Large intestine (tissue), 3 donors: ENCODE measurements around the gene KANK4. TPM values are rescaled to one million over a fixed set of nuclear protein-coding genes. Genes with fewer than 3 reads are reported as not detected.

Experiments used
- DNase-seq, 2 donors: peaks; one replicate each; pipeline versions ENCODE4 v3.0.0 to v3.0.0-alpha.2; 2013
- H3K27ac ChIP-seq: one replicate; pipeline ENCODE4 v1.5.1; 2013; ENCODE audit warnings: low read length
- H3K27me3 ChIP-seq: 2 replicates; pipeline ENCODE4 v1.6.1; 2013; ENCODE audit warnings: low read length; ENCODE audit not compliant: control insufficient read depth, insufficient read depth
- H3K36me3 ChIP-seq: 2 replicates; pipeline ENCODE4 v1.6.1; 2013; ENCODE audit warnings: low read length; ENCODE audit not compliant: control insufficient read depth, insufficient read depth
- H3K4me1 ChIP-seq: one replicate; pipeline ENCODE4 v1.6.1; 2013; ENCODE audit warnings: low read length; ENCODE audit not compliant: control insufficient read depth, insufficient read depth
- H3K4me3 ChIP-seq: one replicate; pipeline ENCODE4 v1.5.1; 2013; ENCODE audit warnings: low read length
- H3K9me3 ChIP-seq: one replicate; pipeline ENCODE4 v1.6.1; 2013; ENCODE audit warnings: mild to moderate bottlenecking, low read depth, low read length, moderate library complexity; ENCODE audit not compliant: control insufficient read depth
- WGBS: methylation state at CpG from one replicate; pipeline ENCODE4 v1.1.5; 2013; ENCODE audit warnings: low lambda C conversion rate; ENCODE audit not compliant: insufficient coverage; 5-methylcytosine and 5-hydroxymethylcytosine counted together
- polyA plus RNA-seq: library from polyadenylated mRNA; unstranded; fragments of 120-200 nt; gene quantifications from one replicate; pipeline ENCODE4 v1.2.1, GENCODE V29; 2013

Gene KANK4
- polyA plus RNA-seq, 1 donor = 4.1 TPM

DNA sequence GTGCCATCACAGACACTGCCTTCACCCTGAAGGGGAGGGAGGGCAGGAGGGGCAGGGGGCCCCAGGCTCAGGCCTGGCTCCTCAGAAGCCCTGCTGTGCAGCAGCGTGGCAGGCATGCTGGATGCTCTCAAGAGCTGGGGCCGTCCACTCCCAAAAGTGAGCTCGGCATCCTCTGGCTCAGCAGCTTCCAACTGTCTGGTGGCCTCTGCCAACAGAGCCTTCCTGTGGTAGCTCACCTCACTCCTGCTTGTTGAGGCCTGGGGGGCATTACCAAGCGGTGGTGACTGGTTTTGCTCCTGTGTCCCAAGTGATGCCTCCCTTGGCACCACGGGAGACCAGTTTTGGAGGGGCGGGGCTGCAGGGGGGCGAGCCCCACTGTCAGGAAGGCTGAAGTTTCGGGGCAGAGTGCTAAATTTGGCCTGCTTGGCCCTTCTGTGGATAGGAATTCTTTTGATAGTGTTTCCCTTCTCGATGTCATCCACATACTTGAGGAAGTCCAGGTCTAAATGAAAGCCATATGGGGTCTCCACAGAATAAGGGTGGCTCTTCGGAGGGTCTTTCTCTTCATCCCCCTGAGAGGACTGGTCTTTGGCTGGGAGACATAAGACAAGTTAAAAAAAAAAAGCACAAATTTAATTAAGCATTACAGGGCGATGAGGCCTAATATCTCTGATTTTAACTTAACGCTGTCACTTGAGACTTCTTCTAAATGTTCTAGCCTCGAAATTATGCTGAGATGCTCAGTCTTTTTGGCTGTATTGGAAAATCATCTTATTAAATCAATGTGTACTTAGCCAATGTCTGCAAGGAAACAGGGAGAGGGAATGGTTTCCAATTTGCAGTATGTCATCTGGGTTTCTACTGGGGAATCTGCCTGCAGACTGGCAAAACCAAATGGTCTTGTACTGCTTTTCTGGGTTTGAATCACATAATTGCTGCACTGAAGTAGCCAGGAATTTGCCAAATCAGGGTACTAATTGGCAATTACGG is 44.4 kb downstream of the KANK4 start:
- Histone ChIP-seq H3K27ac (no peak overlapping the region), H3K4me3 (no peak overlapping the region), H3K27me3 (no peaks in the 10 kb centered on the region), H3K4me1 (peaks cover 4% of the 10 kb centered on the region), H3K36me3 (no peaks in the 10 kb centered on the region), H3K9me3 (peaks cover 3% of the 10 kb centered on the region)
- DNase-seq = no peak
- WGBS = 76% methylated on average over 3 of the region's 14 CpGs

DNA sequence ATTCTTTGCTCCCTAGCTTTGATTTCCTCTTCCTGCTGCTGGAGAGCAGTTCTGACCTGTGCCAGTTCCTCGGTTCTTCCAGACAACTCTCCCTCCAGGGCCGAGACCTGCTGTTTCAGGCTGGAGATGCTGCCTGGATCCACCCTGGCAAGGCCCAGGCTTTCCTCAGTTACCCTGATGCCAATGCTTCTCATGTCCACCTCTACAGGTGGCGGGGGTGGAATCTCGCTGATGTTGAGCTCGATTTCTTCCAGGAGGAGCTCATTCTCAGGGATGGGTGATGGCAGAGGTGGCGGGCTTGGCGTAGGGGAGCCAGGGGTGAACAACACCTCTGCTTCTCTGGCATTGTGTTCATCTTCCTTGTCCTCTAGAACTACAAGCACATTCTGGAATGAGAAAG is 45.3 kb downstream of the KANK4 start:
- no peak for DNase-seq
- no peak overlapping the region for H3K27ac ChIP-seq
- no peaks in the 10 kb centered on the region for H3K36me3 ChIP-seq
- H3K27me3 ChIP-seq = no peaks in the 10 kb centered on the region
- peaks cover 3% of the 10 kb centered on the region for H3K9me3 ChIP-seq
- no peak overlapping the region for H3K4me3 ChIP-seq
- peaks cover 4% of the 10 kb centered on the region for H3K4me1 ChIP-seq
- no CpG with 5 or more reads among the region's 7 CpGs for WGBS

DNA sequence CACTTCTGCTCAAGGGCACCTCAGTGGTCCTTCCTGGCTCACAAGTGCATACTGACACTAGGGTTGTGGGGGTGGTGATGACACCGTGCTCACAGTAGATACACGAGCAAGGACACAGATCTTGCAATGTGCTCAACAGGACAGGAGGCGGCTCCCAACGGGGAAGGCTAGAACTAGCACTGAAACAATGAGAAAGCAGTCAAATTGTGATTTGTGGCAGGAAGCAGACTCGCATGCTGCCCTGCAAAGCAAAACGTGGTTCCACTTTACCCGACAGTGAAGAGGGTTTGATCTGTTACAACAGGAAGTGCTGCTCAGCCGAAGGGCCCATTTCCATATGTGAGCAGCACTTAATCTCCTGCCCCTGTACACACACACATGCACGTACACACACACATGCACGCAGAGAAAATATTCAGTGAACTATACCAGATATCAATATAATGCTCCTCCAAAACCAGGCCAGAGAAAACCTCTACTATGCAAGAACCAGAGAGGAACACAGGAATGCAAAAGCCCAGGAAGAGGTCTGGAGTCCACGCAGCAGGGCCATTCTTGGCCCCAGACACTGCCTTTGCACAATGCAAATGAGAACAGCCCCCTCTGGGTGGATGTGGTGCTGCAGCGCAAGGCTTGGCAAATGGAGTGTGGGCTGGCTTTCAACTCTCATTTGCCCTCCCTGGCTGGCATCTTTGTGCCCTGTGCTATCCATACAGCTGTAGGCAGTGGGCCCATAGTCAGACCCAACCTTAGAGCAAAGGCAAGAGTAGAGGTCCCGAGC is 47.1 kb downstream of the KANK4 start:
- Histone ChIP-seq H3K4me1 (no peaks in the 10 kb centered on the region), H3K36me3 (no peaks in the 10 kb centered on the region), H3K27ac (no peak overlapping the region), H3K9me3 (peaks cover 3% of the 10 kb centered on the region), H3K4me3 (no peak overlapping the region), H3K27me3 (no peaks in the 10 kb centered on the region)
- WGBS = no CpG with 5 or more reads among the region's 13 CpGs
- DNase-seq = no peak

DNA sequence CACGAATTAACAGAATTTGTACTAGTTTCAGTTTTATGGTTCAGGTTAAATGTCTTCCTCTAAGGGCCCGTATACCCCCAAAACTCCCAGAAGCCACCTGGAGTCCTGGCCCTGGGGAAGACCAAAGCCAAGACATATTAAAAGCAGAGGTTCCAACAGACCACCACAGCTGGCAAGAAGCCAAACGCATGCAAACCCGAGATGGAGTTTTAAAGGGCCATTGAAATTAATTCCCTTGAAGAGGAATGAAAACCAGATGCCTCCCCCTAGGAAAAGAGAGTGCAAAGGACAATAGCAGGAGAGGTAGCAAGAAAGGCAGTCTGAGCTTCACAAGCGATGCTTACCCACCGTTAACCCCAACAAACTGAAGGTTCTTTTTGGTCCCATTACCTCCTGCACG is 48.1 kb downstream of the KANK4 start:
- H3K27me3 ChIP-seq = no peaks in the 10 kb centered on the region
- H3K27ac ChIP-seq = no peak overlapping the region
- H3K36me3 ChIP-seq = no peaks in the 10 kb centered on the region
- H3K9me3 ChIP-seq = peaks cover 3% of the 10 kb centered on the region
- no peak for DNase-seq
- H3K4me3 ChIP-seq = no peak overlapping the region
- 50% methylated on average over 2 of the region's 7 CpGs for WGBS
- no peaks in the 10 kb centered on the region for H3K4me1 ChIP-seq

DNA sequence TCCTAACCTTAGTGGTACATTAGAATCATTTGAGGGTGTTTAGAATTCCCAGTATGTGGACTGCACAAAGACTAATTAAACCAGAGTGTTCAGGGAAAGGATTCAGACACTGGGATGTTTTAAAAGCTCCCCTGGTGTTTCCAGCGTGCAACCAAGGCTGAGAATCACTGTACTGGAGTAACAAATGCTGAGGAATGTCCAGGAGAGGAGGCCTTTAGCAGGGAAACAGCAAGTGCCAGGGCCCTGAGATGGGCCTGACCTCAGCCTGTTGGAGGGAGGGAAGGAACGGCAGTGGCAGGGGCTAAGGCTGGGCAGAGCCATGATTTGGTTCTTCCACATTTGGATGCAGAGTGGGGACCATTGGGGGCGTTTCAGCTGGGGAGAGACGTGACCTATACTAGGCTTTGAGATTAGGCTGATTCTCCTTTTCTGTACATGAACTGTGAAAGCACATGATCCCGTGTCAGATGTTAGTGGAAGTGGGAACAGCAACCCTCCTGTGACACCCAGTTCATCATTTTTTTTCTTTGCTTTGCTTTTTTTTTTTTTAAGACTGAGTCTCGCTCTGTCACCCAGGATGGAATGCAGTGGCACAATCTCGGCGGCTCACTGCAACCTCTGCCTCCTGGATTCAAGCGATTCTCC is 49.3 kb downstream of the KANK4 start:
- DNase-seq = no peak
- no peaks in the 10 kb centered on the region for H3K4me1 ChIP-seq
- H3K9me3 ChIP-seq = peaks cover 3% of the 10 kb centered on the region
- H3K27me3 ChIP-seq = no peaks in the 10 kb centered on the region
- no peaks in the 10 kb centered on the region for H3K36me3 ChIP-seq
- H3K4me3 ChIP-seq = no peak overlapping the region
- no peak overlapping the region for H3K27ac ChIP-seq
- WGBS = 86% methylated on average over 1 of the region's 9 CpGs

DNA sequence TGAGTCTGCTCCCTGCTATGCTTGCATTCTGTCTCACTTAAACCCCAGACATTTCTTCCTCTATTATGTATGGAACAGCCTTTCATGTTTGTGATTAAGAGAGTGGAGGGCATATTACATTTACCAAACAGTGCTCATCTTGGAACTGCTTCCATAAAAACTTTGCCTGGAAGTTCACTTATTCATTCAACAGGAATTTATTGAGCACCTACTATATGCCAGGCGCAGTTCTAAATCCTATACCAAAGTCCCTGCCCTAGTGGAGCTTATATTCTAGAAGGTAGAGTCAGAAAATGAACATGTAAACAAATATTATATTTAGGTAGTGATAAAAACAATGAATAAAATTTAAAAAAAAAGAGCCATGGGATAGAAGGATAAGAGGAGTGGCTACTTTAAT is 49.8 kb downstream of the KANK4 start:
- Histone ChIP-seq H3K27me3 (no peaks in the 10 kb centered on the region), H3K4me1 (no peaks in the 10 kb centered on the region), H3K4me3 (no peak overlapping the region), H3K36me3 (no peaks in the 10 kb centered on the region), H3K9me3 (peaks cover 3% of the 10 kb centered on the region), H3K27ac (no peak overlapping the region)
- no peak for DNase-seq
- WGBS = 100% methylated on average over 1 of the region's 1 CpG

DNA sequence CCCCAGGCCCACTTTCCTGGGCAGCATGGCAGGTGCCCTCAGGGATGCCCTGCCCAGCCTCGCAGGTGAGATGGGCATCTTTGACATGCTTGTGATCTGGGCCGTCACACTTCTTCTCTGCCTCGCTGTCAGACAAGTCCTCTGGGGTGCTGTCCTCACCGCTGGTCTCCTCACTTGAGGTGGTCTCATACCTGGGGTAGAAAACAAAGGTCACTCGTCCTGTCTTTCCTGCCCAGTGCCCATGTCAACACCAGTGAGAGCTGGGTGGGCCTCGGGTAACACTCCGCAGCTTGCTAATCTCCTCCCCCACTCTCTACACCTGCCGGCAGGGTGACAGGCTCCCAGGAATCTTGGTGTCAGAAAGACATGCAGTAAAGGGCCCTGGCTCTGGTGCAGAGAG is 50.9 kb downstream of the KANK4 start:
- Histone ChIP-seq H3K9me3 (peaks cover 3% of the 10 kb centered on the region), H3K4me3 (no peak overlapping the region), H3K27me3 (no peaks in the 10 kb centered on the region), H3K27ac (no peak overlapping the region), H3K36me3 (no peaks in the 10 kb centered on the region), H3K4me1 (no peaks in the 10 kb centered on the region)
- 81% methylated on average over 3 of the region's 8 CpGs for WGBS
- DNase-seq = no peak

DNA sequence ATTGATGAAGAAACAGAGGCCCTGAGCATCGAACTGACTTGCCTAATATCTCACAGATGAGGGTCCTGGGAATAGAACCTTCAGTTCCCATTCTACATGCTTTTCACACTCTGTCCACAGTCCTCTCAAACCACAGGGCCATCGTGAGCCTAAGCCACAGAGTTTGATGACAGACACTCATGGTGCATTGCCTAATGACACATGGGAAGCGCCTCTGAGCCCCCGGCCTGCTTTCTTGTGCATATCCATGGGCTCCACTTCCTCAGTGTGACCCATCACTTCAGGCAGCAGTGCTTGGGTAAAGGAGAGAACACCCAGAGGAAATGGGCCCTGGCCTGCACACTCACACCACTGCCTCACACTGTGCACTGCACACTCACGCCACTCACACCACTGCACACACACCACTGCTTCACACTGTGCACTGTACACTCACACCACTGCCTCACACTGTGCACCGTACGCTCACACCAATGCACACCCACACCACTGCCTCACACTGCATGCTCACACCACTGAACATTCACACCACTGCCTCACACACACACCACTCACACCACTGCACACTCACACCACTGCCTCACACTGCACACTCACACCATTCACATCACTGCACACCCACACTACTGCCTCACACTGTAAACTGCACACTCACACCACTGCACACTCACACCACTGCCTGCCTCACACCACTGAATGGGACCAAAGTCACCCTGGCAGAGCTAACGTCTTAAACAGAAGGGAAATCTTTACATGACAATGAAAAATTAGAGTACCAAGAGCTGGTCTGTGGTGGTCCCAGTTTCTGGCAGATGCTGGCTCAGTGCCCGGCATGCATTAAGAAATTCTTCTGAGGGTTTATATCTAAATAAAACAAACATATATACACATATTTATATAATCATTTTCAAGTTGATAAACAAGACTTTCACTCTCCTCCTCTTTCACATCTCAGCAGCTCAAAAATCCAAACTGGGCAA is 53.0 kb downstream of the KANK4 start:
- no peak for DNase-seq
- H3K27ac ChIP-seq = no peak overlapping the region
- WGBS = 67% methylated on average over 1 of the region's 9 CpGs

DNA sequence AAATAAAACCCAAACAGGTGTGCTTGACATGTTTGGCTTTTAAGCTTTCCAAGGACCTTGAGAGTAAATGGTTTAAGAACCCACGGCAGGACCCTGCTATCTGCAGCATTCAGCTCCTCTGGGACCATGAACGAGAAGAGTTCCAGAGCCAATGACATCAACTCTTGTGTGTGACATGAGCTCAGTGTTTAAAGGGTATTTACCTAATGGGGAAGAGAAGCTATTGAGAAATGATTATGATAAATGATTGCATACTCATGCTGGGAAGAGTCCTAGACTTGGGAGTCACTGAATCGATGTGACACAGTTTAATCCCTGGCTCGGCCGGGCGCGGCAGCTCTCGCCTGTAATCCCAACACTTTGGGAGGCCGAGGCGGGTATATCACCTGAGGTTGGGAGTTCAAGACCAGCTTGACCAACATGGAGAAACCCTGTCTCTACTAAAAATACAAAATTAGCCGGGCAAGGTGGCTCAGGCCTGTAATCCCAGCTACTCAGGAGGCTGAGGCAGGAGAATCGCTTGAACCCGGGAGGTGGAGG is 55.4 kb downstream of the KANK4 start:
- no CpG with 5 or more reads among the region's 13 CpGs for WGBS
- Histone ChIP-seq H3K27me3 (no peaks in the 10 kb centered on the region), H3K36me3 (no peaks in the 10 kb centered on the region), H3K4me1 (no peaks in the 10 kb centered on the region), H3K27ac (no peak overlapping the region), H3K9me3 (no peaks in the 10 kb centered on the region), H3K4me3 (no peak overlapping the region)
- no peak for DNase-seq

More for the DNA sequence above, 53.0 kb downstream of the KANK4 start:
- H3K4me1 ChIP-seq = no peaks in the 10 kb centered on the region
- no peaks in the 10 kb centered on the region for H3K36me3 ChIP-seq
- no peaks in the 10 kb centered on the region for H3K27me3 ChIP-seq
- H3K9me3 ChIP-seq = no peaks in the 10 kb centered on the region
- H3K4me3 ChIP-seq = no peak overlapping the region
